Adrenal gland (tissue), 12 donors: ENCODE results near the gene GASK1A. TPM values are rescaled to one million over a fixed set of nuclear protein-coding genes. Genes with fewer than 3 reads are reported as not detected.
A peak's percentile ranks its signal among the peaks of the same experiment; 100 is the strongest.

Experiments
- DNase-seq, 7 donors: peaks; one replicate each; pipeline ENCODE4 v3.0.0-alpha.2; 2019 to 2020
- H3K27ac ChIP-seq, 5 donors: fragments of 200-600 bp; sonication (generic) in 4 of 5; 1 replicate in 3 of 5; 2 replicates in 2 of 5; pipeline versions ENCODE4 v1.5.1 to v1.8.0; 2016 to 2020; ENCODE audit warnings: mild to moderate bottlenecking in 1 of 5
- H3K27me3 ChIP-seq: fragments of 200-600 bp; 2 replicates; pipeline ENCODE4 v1.8.0; 2021
- H3K36me3 ChIP-seq, 2 donors: fragments of 200-600 bp; replicated peaks in 1 of 2; 1 replicate in 1 of 2; 2 replicates in 1 of 2; pipeline versions ENCODE4 v1.5.1 to v1.8.0; 2018 to 2022
- H3K4me1 ChIP-seq, 2 donors: fragments of 200-600 bp; replicated peaks in 1 of 2; 1 replicate in 1 of 2; 2 replicates in 1 of 2; pipeline versions ENCODE4 v1.5.1 to v1.8.0; 2018 to 2021
- H3K4me3 ChIP-seq, 4 donors: fragments of 200-600 bp; sonication (generic) in 3 of 4; one replicate each; pipeline ENCODE4 v1.5.1; 2016 to 2018
- H3K9me3 ChIP-seq, 3 donors: fragments of 200-600 bp; sonication (generic) in 1 of 3; replicated peaks in 1 of 3; 1 replicate in 2 of 3; 2 replicates in 1 of 3; pipeline versions ENCODE4 v1.5.1 to v1.8.0; 2016 to 2021
- CTCF ChIP-seq, 6 experiments: fragments of 450-650 bp in 4 of 6; fragments of 200-600 bp in 2 of 6; sonication (generic) in 1 of 6; IDR thresholded peaks; 1 replicate in 5 of 6; 2 replicates in 1 of 6; pipeline versions ENCODE4 v1.5.1 to v1.8.0; 2016 to 2021; ENCODE audit warnings: antibody characterized with exemption in 6 of 6, mild to moderate bottlenecking in 2 of 6, moderate library complexity in 1 of 6
- POLR2A ChIP-seq, 2 donors: fragments of 450-650 bp; IDR thresholded peaks; one replicate each; pipeline ENCODE4 v1.6.1; 2017; ENCODE audit warnings: antibody characterized with exemption in 2 of 2, mild to moderate bottlenecking in 2 of 2, moderate library complexity in 1 of 2
- WGBS, 4 donors: extraction: QIAGEN DNeasy Blood & Tissue Kit in 2 of 4; methylation state at CpG; one replicate each; pipeline versions ENCODE4 v1.1.5 to v1.1.7; 2013 to 2017; 5-methylcytosine and 5-hydroxymethylcytosine counted together
- intact Hi-C, 2 donors: fragments of 100-400 bp; cut with DNase I; formaldehyde crosslinking; loops; one replicate each; pipeline versions ENCODE4 v1.14.1 to v1.15.0; 2022 to 2023
- polyA plus RNA-seq, 3 donors: library from polyadenylated mRNA; stranded (reverse); fragments of 200-250 nt in 2 of 3; fragments of 350-450 nt in 1 of 3; fragmentation: Illumina TruSeq in 1 of 3; extraction: RNeasy Lipid Tissue Mini Kit (QIAGEN cat#74804) in 1 of 3; gene quantifications; one replicate each; pipeline ENCODE4 v1.2.3, GENCODE V29; 2013 to 2014
- total RNA-seq, 9 donors: library from RNA; depleted of rRNA in 4 of 9; stranded (reverse); fragments of >200 nt in 4 of 9; fragments of 120-200 nt in 1 of 9; fragmentation: NEBNext Ultra II Directional in 1 of 9; extraction: Animal tissue kit (Norgen Biotek cat#: 25700) in 1 of 9; gene quantifications; one replicate each; pipeline versions ENCODE4 v1.1.0 to v1.2.4, GENCODE V29; 2013 to 2023
- donor health status: healthy with polysubstance abuse.
- donor health status: Bipolar disorder and iron deficiency.
- donor health status: DM: yes; HTN: yes; CAD: no.
- donor health status: DM: no; HTN: no; CAD: no.
- donor health status: DM: no; HTN: no; CAD: no.
- donor health status: DM: yes; HTN: yes; CAD: no.

Gene GASK1A
- total and polyA plus RNA-seq, 12 donors: 1.5 to 15.5 (median 4.5) TPM

GRCh38 chr3:43097400-43098080 is 118.4 kb downstream of the GASK1A start:
- Histone ChIP-seq H3K27me3 (no peaks in the 10 kb centered on the region), H3K9me3 (no peaks in the 10 kb centered on the region), H3K4me1 (no peaks in the 10 kb centered on the region), H3K4me3 (no peak overlapping the region), H3K36me3 (no peaks in the 10 kb centered on the region), H3K27ac (no peak overlapping the region)
- intact Hi-C loops: no loop called here
- no peak for DNase-seq
- WGBS, 4 donors: 70 to 79% (median 72%) methylated on average over 5 of the region's 5 CpGs
- TF ChIP-seq POLR2A (IDR thresholded peaks at IDR 0.05) (no peak), CTCF (IDR thresholded peaks at IDR 0.05) (no peak)

GRCh38 chr3:43098761-43099160 is 119.7 kb downstream of the GASK1A start:
- H3K27me3 ChIP-seq: no peaks in the 10 kb centered on the region
- TF ChIP-seq CTCF (IDR thresholded peaks at IDR 0.05) (no peak), POLR2A (IDR thresholded peaks at IDR 0.05) (no peak)
- no peaks in the 10 kb centered on the region for H3K36me3 ChIP-seq
- H3K4me1 ChIP-seq: peaks cover 0 to 6% of the 10 kb centered on the region in 2 donors
- no peaks in the 10 kb centered on the region for H3K9me3 ChIP-seq
- no peak overlapping the region for H3K27ac ChIP-seq
- no peak for DNase-seq
- 92 to 96% (median 95%) methylated on average over 8 of the region's 8 CpGs for WGBS, 4 donors
- intact Hi-C loops: no loop called here
- no peak overlapping the region for H3K4me3 ChIP-seq

- H3K36me3 ChIP-seq: no peaks in the 10 kb centered on the region
- peaks cover 4 to 17% of the 10 kb centered on the region in 2 donors for H3K4me1 ChIP-seq
- 50 to 60% (median 56%) methylated on average over 2 of the region's 2 CpGs for WGBS, 4 donors
- intact Hi-C loops: no loop called here
- DNase-seq: peak in 1 of 7 donors; percentile 19
- peak overlapping the region in 1 of 5 donors; percentile 1 for H3K27ac ChIP-seq
- H3K4me3 ChIP-seq: no peak overlapping the region
- no peaks in the 10 kb centered on the region for H3K27me3 ChIP-seq
- no peaks in the 10 kb centered on the region for H3K9me3 ChIP-seq
- no peak for TF ChIP-seq POLR2A (IDR thresholded peaks at IDR 0.05)
Observed at GRCh38 chr3:43102773-43103480, 123.8 kb downstream of the GASK1A start.

- Histone ChIP-seq H3K4me1 (peaks cover 4 to 17% of the 10 kb centered on the region in 2 donors), H3K9me3 (no peaks in the 10 kb centered on the region), H3K27ac (no peak overlapping the region), H3K36me3 (no peaks in the 10 kb centered on the region), H3K4me3 (no peak overlapping the region), H3K27me3 (no peaks in the 10 kb centered on the region)
- intact Hi-C loops: no loop called here
- 76 to 78% (median 77%) methylated on average over 3 of the region's 3 CpGs for WGBS, 4 donors
- DNase-seq: no peak
- TF ChIP-seq POLR2A (IDR thresholded peaks at IDR 0.05) (no peak), CTCF (IDR thresholded peaks at IDR 0.05) (no peak)
Observed at GRCh38 chr3:43104039-43104438, 124.9 kb downstream of the GASK1A start.
